HT1080 (cell line): ENCODE measurements around the gene DISC1. TPM values are rescaled to one million over a fixed set of nuclear protein-coding genes. Genes with fewer than 3 reads are reported as not detected.
"Not testable (repeated sequence)": the region's sequence is repeated elsewhere in the genome, so short reads cannot be mapped to it uniquely, and the experiment has no call there.

Experiments
- DNase-seq: peaks from one replicate; pipeline ENCODE4 v3.0.0-alpha.2; 2015; ENCODE audit warnings: low read depth
- total RNA-seq: library from RNA; depleted of rRNA; stranded (reverse); fragments of >200 nt; shearing (Covaris generic); gene quantifications from 2 replicates; pipeline ENCODE4 v1.2.3, GENCODE V29; 2014

DISC1 gene
- total RNA-seq, 1 experiment from 2014 or later: 5.5 TPM

GRCh38 chr1:231605149-231606100, 21.2 kb upstream of the DISC1 start:
- DNase-seq: no peak

- peak; percentile 42 for DNase-seq
Observed at GRCh38 chr1:231606712-231607111, 19.9 kb upstream of the DISC1 start.

- DNase-seq: no peak
Observed at GRCh38 chr1:231610388-231610787, 16.2 kb upstream of the DISC1 start.

- DNase-seq: no peak
Observed at GRCh38 chr1:231611111-231611510, 15.5 kb upstream of the DISC1 start.

- peak; percentile 21 for DNase-seq
Observed at GRCh38 chr1:231611851-231612250, 14.7 kb upstream of the DISC1 start.

- DNase-seq: no peak
Observed at GRCh38 chr1:231612393-231613089, 14.0 kb upstream of the DISC1 start.

GRCh38 chr1:231613419-231614349, 12.9 kb upstream of the DISC1 start:
- DNase-seq: no peak

GRCh38 chr1:231616667-231617066, 9.9 kb upstream of the DISC1 start:
- DNase-seq: no peak

- no peak for DNase-seq
Observed at GRCh38 chr1:231618609-231619256, 7.9 kb upstream of the DISC1 start.

GRCh38 chr1:231619257-231619634, 7.3 kb upstream of the DISC1 start:
- DNase-seq: no peak

- DNase-seq: not testable (repeated sequence)
Observed at GRCh38 chr1:231625042-231625441, 1.5 kb upstream of the DISC1 start.

- no peak for DNase-seq
Observed at GRCh38 chr1:231625975-231626534, 535 bp upstream of the DISC1 start.

- peak; percentile 56 for DNase-seq
Observed at GRCh38 chr1:231626951-231627614, 493 bp downstream of the DISC1 start.

- peak; percentile 37 for DNase-seq
Observed at GRCh38 chr1:231628207-231628876, 1.8 kb downstream of the DISC1 start.

GRCh38 chr1:231629132-231629531, 2.5 kb downstream of the DISC1 start:
- peak; percentile 67 for DNase-seq

GRCh38 chr1:231630558-231631205, 4.1 kb downstream of the DISC1 start:
- DNase-seq: no peak

- peak; percentile 38 for DNase-seq
Observed at GRCh38 chr1:231631717-231632116, 5.1 kb downstream of the DISC1 start.

GRCh38 chr1:231632119-231632518, 5.5 kb downstream of the DISC1 start:
- no peak for DNase-seq
